Ectodermal cell (in vitro differentiated cells): Measurements from ENCODE around the gene KIF5A.

Experiments used
- H3K27ac ChIP-seq: 2 replicates; pipeline ENCODE4 v1.7.0; 2013; ENCODE audit warnings: mild to moderate bottlenecking, low read depth, low read length; ENCODE audit not compliant: insufficient read depth, poor library complexity, severe bottlenecking
- H3K27me3 ChIP-seq: 2 replicates; pipeline ENCODE4 v1.7.0; 2013; ENCODE audit warnings: mild to moderate bottlenecking, low read length; ENCODE audit not compliant: insufficient read depth, control insufficient read depth, poor library complexity, severe bottlenecking
- H3K36me3 ChIP-seq: one replicate; pipeline ENCODE4 v1.7.0; 2013; ENCODE audit warnings: low read length; ENCODE audit not compliant: control insufficient read depth, insufficient read depth
- H3K4me1 ChIP-seq: one replicate; pipeline ENCODE4 v1.7.0; 2013; ENCODE audit warnings: low read length; ENCODE audit not compliant: control insufficient read depth, insufficient read depth
- H3K4me3 ChIP-seq: 2 replicates; pipeline ENCODE4 v1.7.0; 2013; ENCODE audit warnings: low read depth, low read length, control low read depth; ENCODE audit not compliant: insufficient read depth
- H3K9me3 ChIP-seq: 2 replicates; pipeline ENCODE4 v1.7.0; 2013; ENCODE audit warnings: mild to moderate bottlenecking, low read length, moderate library complexity; ENCODE audit not compliant: control insufficient read depth
- WGBS, 2 experiments: methylation state at CpG; one replicate each; pipeline ENCODE4 v1.1.7; 2013; ENCODE audit warnings: missing lambda C conversion rate in 2 of 2; 5-methylcytosine and 5-hydroxymethylcytosine counted together

The KIF5A gene

GRCh38 chr12:57526477-57527126 is 23.2 kb upstream of the KIF5A start:
- H3K9me3 ChIP-seq: no peaks in the 10 kb centered on the region

GRCh38 chr12:57527184-57527583 is 22.7 kb upstream of the KIF5A start:
- 94 to 96% methylated on average over 5 of the region's 5 CpGs for WGBS, 2 experiments
- H3K9me3 ChIP-seq: no peaks in the 10 kb centered on the region
- H3K4me1 ChIP-seq: peaks cover 31% of the 10 kb centered on the region
- H3K27me3 ChIP-seq: no peaks in the 10 kb centered on the region
- no peak overlapping the region for H3K4me3 ChIP-seq
- H3K36me3 ChIP-seq: peaks cover 31% of the 10 kb centered on the region
- no peak overlapping the region for H3K27ac ChIP-seq

More at GRCh38 chr12:57526477-57527126, 23.2 kb upstream of the KIF5A start:
- H3K4me1 ChIP-seq: peaks cover 37% of the 10 kb centered on the region
- no peaks in the 10 kb centered on the region for H3K27me3 ChIP-seq
- peaks cover 27% of the 10 kb centered on the region for H3K36me3 ChIP-seq
- no peak overlapping the region for H3K4me3 ChIP-seq
- WGBS, 2 experiments: 84 to 88% methylated on average over 4 of the region's 4 CpGs
- no peak overlapping the region for H3K27ac ChIP-seq

GRCh38 chr12:57528176-57528575 is 21.7 kb upstream of the KIF5A start:
- H3K4me1 ChIP-seq: peaks cover 29% of the 10 kb centered on the region
- H3K36me3 ChIP-seq: peaks cover 41% of the 10 kb centered on the region
- H3K4me3 ChIP-seq: no peak overlapping the region

DNA sequence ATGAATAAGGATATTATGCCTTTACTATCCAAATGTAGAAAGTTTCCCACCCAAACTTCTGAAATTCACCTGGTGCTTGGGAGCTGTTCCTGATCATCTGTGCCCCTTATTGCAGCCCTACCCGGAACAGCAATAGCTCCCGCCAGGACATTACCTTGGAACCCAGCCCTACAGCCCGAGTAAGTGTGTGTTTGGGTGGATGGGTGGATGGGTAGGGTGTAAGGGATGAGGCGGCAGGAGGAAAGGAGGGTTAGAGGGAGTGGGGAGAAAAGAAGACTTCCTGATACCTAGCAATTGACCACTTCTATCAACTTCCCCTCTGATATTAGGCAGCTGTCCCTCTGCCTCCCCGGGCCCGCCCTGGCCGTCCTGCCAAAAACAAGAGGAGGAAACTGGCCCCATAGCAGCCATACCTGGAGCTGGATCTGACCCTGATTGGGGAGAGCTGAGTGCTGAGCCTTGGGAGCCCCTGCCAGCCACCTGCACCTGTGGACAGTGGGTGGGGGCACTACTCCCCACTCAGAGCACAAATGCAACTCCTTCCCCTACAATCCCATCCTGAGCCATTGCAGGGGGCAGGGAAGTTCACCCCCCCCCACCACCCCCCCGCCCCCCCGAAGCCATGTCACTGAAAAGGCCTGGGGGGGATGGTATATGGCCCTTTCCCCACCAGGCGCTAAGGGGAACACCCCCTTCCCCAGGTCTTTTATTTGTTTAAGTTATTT is 20.9 kb upstream of the KIF5A start:
- Histone ChIP-seq H3K27ac (no peak overlapping the region), H3K4me3 (no peak overlapping the region), H3K4me1 (peaks cover 25% of the 10 kb centered on the region), H3K36me3 (peaks cover 44% of the 10 kb centered on the region), H3K27me3 (no peaks in the 10 kb centered on the region), H3K9me3 (no peaks in the 10 kb centered on the region)
- whole genome bisulfite sequencing, 2 experiments: 92 to 93% methylated on average over 7 to 9 of the region's 10 CpGs

More at GRCh38 chr12:57528176-57528575, 21.7 kb upstream of the KIF5A start:
- Histone ChIP-seq H3K27ac (no peak overlapping the region), H3K27me3 (no peaks in the 10 kb centered on the region), H3K9me3 (no peaks in the 10 kb centered on the region)
- WGBS, 2 experiments: 91 to 93% methylated on average over 12 of the region's 12 CpGs

DNA sequence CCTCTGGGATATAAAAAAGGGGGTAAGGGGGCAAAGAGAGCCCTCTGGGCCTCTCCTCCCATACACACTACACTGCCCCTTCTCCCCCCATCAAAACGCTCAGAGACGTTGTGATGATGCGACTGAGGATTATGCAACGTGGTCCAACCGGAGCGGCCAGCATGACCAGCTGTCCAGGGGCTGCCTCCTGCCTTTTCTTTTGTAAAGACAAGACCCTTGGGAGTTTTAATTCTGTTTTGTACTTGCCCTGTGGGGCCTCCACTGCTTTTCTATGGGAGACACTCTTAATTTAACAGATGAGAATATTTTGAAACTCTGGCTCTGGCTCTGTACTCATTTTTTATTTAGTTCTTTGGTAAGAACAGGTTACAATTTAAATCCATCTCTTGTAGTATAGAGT is 20.0 kb upstream of the KIF5A start:
- Histone ChIP-seq H3K4me3 (no peak overlapping the region), H3K4me1 (peaks cover 16% of the 10 kb centered on the region), H3K27ac (no peak overlapping the region), H3K9me3 (no peaks in the 10 kb centered on the region), H3K27me3 (no peaks in the 10 kb centered on the region), H3K36me3 (peaks cover 48% of the 10 kb centered on the region)
- 92 to 95% methylated on average over 6 of the region's 6 CpGs for WGBS, 2 experiments

- 94 to 97% methylated on average over 5 of the region's 5 CpGs for WGBS, 2 experiments
- H3K4me3 ChIP-seq: no peak overlapping the region
Measured at GRCh38 chr12:57530396-57531142, 19.3 kb upstream of the KIF5A start.

DNA sequence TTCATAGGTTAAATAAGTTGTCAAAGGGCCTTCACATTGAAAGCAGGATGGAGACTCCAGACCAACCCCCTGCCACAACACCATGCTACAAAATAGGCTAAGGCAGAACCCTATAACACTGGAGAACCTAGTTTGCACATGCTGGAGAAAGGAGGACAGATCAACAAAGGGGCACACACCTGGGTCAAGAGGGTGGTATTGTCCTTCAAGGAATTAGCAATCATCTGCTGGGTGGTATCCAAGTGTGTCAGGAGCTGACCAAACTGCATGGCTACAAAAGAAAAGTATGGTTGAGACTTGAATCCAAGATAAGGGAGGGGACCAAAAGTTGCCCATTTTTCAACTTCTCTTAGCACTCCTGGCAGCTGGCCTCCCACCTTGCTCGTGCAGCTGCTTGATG is 18.0 kb upstream of the KIF5A start:
- WGBS, 2 experiments: 93 to 94% methylated on average over 1 of the region's 1 CpG

More at GRCh38 chr12:57530396-57531142, 19.3 kb upstream of the KIF5A start:
- Histone ChIP-seq H3K36me3 (peaks cover 50% of the 10 kb centered on the region), H3K27me3 (no peaks in the 10 kb centered on the region), H3K4me1 (peaks cover 9% of the 10 kb centered on the region), H3K27ac (no peak overlapping the region), H3K9me3 (no peaks in the 10 kb centered on the region)

DNA sequence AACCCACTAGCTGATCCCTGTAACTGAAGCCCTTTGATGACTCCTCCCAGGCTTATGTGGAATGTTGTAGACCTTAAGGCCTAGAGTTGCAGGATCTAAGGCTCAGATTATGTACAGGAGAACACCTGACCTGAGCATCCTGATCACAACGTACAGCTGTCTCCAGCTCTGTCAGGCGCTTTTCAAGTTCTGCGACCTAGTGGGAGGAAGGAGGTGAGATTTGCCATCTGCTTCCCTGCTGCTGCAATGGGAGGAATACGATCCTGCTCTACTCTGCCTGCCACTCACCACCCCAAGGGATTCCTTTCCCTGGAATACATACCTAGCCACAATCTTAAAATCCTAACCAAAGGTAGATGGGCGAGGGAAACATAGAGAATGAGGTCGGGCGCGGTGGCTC is 16.7 kb upstream of the KIF5A start:
- no peaks in the 10 kb centered on the region for H3K4me1 ChIP-seq
- H3K9me3 ChIP-seq: no peaks in the 10 kb centered on the region
- 93% methylated on average over 7 to 8 of the region's 8 CpGs for WGBS, 2 experiments
- H3K27ac ChIP-seq: no peak overlapping the region
- H3K36me3 ChIP-seq: peaks cover 38% of the 10 kb centered on the region
- H3K27me3 ChIP-seq: no peaks in the 10 kb centered on the region
- no peak overlapping the region for H3K4me3 ChIP-seq

More for the DNA sequence above, 18.0 kb upstream of the KIF5A start:
- H3K36me3 ChIP-seq: peaks cover 50% of the 10 kb centered on the region
- H3K4me1 ChIP-seq: no peaks in the 10 kb centered on the region
- no peaks in the 10 kb centered on the region for H3K27me3 ChIP-seq
- no peak overlapping the region for H3K4me3 ChIP-seq
- no peak overlapping the region for H3K27ac ChIP-seq
- H3K9me3 ChIP-seq: no peaks in the 10 kb centered on the region

DNA sequence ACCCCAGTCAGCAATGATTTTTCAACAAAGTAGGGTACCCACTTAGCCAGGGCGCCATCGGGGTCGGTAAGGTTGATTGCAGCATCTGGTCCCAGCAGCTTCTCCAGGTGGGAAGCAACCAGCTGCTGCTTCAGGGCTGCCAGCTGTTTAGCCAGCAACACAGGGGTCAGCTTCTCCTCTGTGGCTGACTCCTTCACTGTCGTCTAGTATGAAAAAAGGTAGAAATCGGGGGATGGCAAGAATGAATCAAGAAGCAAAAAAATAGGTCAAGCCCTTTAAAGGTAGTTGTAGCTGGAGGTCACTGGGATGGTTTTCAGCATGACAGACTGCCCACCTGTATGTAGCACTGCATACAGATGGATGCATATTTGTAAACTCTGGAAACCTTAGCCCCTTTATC is 15.6 kb upstream of the KIF5A start:
- H3K27me3 ChIP-seq: no peaks in the 10 kb centered on the region
- peaks cover 34% of the 10 kb centered on the region for H3K36me3 ChIP-seq
- H3K4me1 ChIP-seq: no peaks in the 10 kb centered on the region
- H3K27ac ChIP-seq: no peak overlapping the region
- H3K9me3 ChIP-seq: no peaks in the 10 kb centered on the region
- no peak overlapping the region for H3K4me3 ChIP-seq
- 96% methylated on average over 5 of the region's 5 CpGs for WGBS, 2 experiments

DNA sequence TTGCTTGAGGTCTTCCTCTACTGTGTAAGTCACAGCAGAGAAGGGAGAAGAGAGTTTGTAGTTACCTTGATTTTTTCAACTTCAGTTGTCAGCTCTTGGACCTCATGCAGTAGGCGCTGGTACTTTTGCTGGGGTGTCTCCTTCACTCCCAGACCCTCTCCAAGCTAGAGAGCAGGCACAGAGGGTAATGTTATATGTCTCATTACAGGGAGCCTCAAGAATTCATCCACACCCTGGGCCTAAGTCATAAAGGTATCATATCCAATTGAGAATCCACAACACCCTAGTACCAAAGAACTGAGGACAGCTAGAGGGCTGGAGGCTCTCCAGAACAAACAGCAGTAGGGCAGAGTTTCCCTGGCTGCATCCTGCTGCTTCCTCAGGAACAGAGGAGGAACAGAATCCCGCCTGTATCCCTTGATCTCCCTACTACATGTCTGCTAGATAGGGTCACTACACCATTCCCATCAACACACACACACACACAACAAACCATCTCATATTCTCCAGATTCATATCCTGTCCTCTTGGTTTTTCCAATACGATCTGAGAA is 14.8 kb upstream of the KIF5A start:
- H3K36me3 ChIP-seq: peaks cover 31% of the 10 kb centered on the region
- WGBS, 2 experiments: 89 to 93% methylated on average over 3 of the region's 3 CpGs

More for the DNA sequence above, 14.8 kb upstream of the KIF5A start:
- Histone ChIP-seq H3K4me1 (no peaks in the 10 kb centered on the region), H3K27ac (no peak overlapping the region), H3K4me3 (no peak overlapping the region), H3K27me3 (no peaks in the 10 kb centered on the region), H3K9me3 (no peaks in the 10 kb centered on the region)
